Endodermal cell (in vitro differentiated cells): Measurements from ENCODE around the gene SPDYE6. TPM values are rescaled to one million over a fixed set of nuclear protein-coding genes. Genes with fewer than 3 reads are reported as not detected.

Source experiments
- DNase-seq: peaks from one replicate; pipeline ENCODE4 v3.0.0-alpha.2; 2017
- H3K27ac ChIP-seq: 2 replicates; pipeline ENCODE4 v1.5.1; 2013; ENCODE audit warnings: mild to moderate bottlenecking, low read depth, low read length, moderate library complexity
- H3K27me3 ChIP-seq: 2 replicates; pipeline ENCODE4 v1.6.1; 2013; ENCODE audit warnings: mild to moderate bottlenecking, low read length, moderate library complexity; ENCODE audit not compliant: insufficient read depth, control insufficient read depth, poor library complexity, severe bottlenecking
- H3K36me3 ChIP-seq: 2 replicates; pipeline ENCODE4 v1.7.0; 2013; ENCODE audit warnings: mild to moderate bottlenecking, low read length, moderate library complexity; ENCODE audit not compliant: control insufficient read depth, insufficient read depth
- H3K4me1 ChIP-seq: one replicate; pipeline ENCODE4 v1.7.0; 2013; ENCODE audit warnings: low read length; ENCODE audit not compliant: control insufficient read depth, insufficient read depth
- H3K4me3 ChIP-seq: 2 replicates; pipeline ENCODE4 v1.5.1; 2013; ENCODE audit warnings: mild to moderate bottlenecking, low read length, moderate library complexity
- H3K9ac ChIP-seq: 2 replicates; pipeline ENCODE4 v1.6.1; 2013; ENCODE audit warnings: mild to moderate bottlenecking, low read length, moderate library complexity; ENCODE audit not compliant: poor library complexity, severe bottlenecking; ENCODE audit errors: extremely low read depth
- H3K9me3 ChIP-seq: 2 replicates; pipeline ENCODE4 v1.6.1; 2013; ENCODE audit warnings: mild to moderate bottlenecking, low read length, moderate library complexity; ENCODE audit not compliant: control insufficient read depth
- H3K27ac Mint-ChIP-seq: 2 replicates; pipeline ENCODE4 v1.8.0; 2020; ENCODE audit warnings: mixed read lengths
- H3K27me3 Mint-ChIP-seq: 2 replicates; pipeline ENCODE4 v1.8.0; 2021; ENCODE audit warnings: mild to moderate bottlenecking, mixed read lengths; ENCODE audit not compliant: insufficient read depth
- H3K36me3 Mint-ChIP-seq: 2 replicates; pipeline ENCODE4 v1.8.0; 2020; ENCODE audit warnings: low read depth, mixed read lengths
- H3K4me1 Mint-ChIP-seq: 2 replicates; pipeline ENCODE4 v1.8.0; 2020; ENCODE audit warnings: mixed read lengths
- H3K4me3 Mint-ChIP-seq: 2 replicates; pipeline ENCODE4 v1.8.0; 2020; ENCODE audit warnings: mild to moderate bottlenecking, moderate library complexity, mixed read lengths
- H3K9me3 Mint-ChIP-seq: 2 replicates; pipeline ENCODE4 v1.8.0; 2020; ENCODE audit warnings: mild to moderate bottlenecking, mixed read lengths
- WGBS, 2 experiments: methylation state at CpG; one replicate each; pipeline versions ENCODE4 v1.1.5 to v1.1.7; 2013; ENCODE audit warnings: missing lambda C conversion rate in 2 of 2, mixed read lengths in 1 of 2; ENCODE audit not compliant: insufficient coverage in 1 of 2, insufficient read length in 1 of 2; 5-methylcytosine and 5-hydroxymethylcytosine counted together
- total RNA-seq, 2 donors: library from RNA; stranded (reverse); fragmentation: NEBNext Ultra II Directional in 1 of 2; extraction: Animal tissue kit (Norgen Biotek cat#: 25700) in 1 of 2; gene quantifications; 2 replicates in 1 of 2; 3 replicates in 1 of 2; pipeline ENCODE4 v1.2.1, GENCODE V29; 2021
- TF ChIP-seq, protein P1 (sequence below): fragments of 200-600 bp; sonication (generic); conservative IDR thresholded peaks from 2 replicates; pipeline ENCODE4 v1.5.0; 2021; ENCODE audit warnings: antibody characterized with exemption, mild to moderate bottlenecking

The SPDYE6 gene
- total RNA-seq, 2 donors from 2014 or later: not detected

DNA sequence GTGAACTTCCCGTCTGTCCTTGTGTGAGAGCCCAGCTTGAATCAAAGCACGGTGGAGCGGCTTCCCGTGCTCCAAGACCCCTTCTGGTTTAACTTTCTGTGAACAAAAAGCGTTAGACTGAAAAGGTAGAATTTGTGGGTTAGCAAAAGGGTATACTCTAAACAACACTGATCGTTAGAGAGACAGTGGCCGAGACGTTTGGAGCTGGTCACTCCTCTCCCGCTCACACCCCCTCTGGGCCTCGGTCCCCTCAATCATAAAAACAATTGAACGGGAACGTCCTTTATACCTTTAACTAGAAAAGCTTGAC is 40.4 kb upstream of the SPDYE6 start:
- no peaks in the 10 kb centered on the region for H3K9me3 ChIP-seq
- WGBS, 2 experiments: 0% methylated on average over 4 to 12 of the region's 12 CpGs
- no peaks in the 10 kb centered on the region for H3K27me3 ChIP-seq
- H3K27ac ChIP-seq: peak overlapping the region; percentile 74
- TF ChIP-seq, protein P1, sequence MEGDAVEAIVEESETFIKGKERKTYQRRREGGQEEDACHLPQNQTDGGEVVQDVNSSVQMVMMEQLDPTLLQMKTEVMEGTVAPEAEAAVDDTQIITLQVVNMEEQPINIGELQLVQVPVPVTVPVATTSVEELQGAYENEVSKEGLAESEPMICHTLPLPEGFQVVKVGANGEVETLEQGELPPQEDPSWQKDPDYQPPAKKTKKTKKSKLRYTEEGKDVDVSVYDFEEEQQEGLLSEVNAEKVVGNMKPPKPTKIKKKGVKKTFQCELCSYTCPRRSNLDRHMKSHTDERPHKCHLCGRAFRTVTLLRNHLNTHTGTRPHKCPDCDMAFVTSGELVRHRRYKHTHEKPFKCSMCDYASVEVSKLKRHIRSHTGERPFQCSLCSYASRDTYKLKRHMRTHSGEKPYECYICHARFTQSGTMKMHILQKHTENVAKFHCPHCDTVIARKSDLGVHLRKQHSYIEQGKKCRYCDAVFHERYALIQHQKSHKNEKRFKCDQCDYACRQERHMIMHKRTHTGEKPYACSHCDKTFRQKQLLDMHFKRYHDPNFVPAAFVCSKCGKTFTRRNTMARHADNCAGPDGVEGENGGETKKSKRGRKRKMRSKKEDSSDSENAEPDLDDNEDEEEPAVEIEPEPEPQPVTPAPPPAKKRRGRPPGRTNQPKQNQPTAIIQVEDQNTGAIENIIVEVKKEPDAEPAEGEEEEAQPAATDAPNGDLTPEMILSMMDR: no peak
- H3K4me3 Mint-ChIP-seq: peak overlapping the region; percentile 97
- no peaks in the 10 kb centered on the region for H3K4me1 ChIP-seq
- peak overlapping the region; percentile 94 for H3K4me3 ChIP-seq
- peaks cover 52% of the 10 kb centered on the region for H3K36me3 ChIP-seq
- DNase-seq: no peak
- peak overlapping the region; percentile 97 for H3K9ac ChIP-seq
- H3K4me1 Mint-ChIP-seq: peaks cover 7% of the 10 kb centered on the region
- peak overlapping the region; percentile 98 for H3K27ac Mint-ChIP-seq
- peaks cover 43% of the 10 kb centered on the region for H3K36me3 Mint-ChIP-seq
- H3K27me3 Mint-ChIP-seq: no peaks in the 10 kb centered on the region
- H3K9me3 Mint-ChIP-seq: no peaks in the 10 kb centered on the region

DNA sequence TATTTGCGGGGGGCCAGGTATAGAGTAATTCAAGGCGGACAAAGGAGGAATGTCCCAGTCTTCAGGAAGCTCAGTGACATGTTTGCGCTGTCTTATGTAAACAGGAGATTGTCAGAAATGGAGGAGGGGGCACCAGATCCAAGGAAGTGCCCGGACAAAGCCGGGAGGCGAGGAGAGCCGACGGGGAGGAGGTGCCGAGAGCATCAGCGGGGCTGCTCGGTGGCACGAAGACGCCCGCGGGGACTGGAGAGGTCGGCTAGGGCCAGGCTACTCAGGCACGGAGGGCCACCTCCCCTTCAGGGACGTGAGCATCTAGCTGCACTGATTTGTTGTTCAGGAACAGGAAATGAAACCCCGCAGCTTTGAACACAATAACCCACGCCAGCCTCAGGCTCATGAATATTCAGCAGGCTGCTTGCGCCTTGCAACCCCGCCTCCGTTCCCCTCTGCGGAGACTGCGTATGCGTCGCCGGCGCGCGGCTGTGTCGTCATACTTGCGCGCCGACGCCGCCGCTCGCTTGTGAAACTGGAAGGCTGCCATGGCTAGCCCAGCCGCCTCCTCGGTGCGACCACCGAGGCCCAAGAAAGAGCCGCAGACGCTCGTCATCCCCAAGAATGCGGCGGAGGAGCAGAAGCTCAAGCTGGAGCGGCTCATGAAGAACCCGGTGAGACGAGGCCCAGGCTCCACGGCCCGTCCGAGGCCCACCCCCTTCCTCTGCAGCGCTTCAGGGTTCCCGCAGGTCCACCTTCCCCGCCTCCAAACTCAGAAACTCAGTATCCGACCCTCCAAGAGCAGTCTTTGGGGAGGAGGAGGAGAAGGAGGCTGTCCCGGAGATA is 39.8 kb upstream of the SPDYE6 start, which contains the start of gene PRKRIP1:
TSS of gene PRKRIP1 (plus strand) at position 491 of the 837 bp plus-strand sequence. CDS start at position 540, 49 bp downstream.
- Mint-ChIP-seq H3K27ac (peak within 1 kb of the TSS; percentile 98), H3K36me3 (peaks cover 42% of the 10 kb centered on the region)

DNA sequence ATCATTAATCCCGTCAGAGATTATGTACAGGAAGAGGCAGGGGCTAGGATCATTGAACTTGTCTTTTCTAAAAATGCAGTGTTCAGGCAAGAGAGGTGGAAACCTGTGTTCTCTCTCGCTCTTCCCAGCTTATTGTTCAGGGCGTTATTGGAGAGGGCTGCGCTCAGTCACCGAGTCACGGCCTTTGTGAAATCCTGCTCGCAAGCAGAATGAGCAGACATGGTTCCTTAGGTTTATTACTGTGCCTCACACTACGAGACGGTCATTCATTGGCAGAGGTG is 39.3 kb upstream of the SPDYE6 start:
- peaks cover 44% of the 10 kb centered on the region for H3K36me3 ChIP-seq
- no peaks in the 10 kb centered on the region for H3K4me1 ChIP-seq
- peak overlapping the region; percentile 98 for H3K27ac Mint-ChIP-seq
- peaks cover 38% of the 10 kb centered on the region for H3K36me3 Mint-ChIP-seq
- peak overlapping the region; percentile 98 for H3K27ac ChIP-seq
- H3K4me3 ChIP-seq: peak overlapping the region; percentile 94
- H3K27me3 Mint-ChIP-seq: no peaks in the 10 kb centered on the region
- no peaks in the 10 kb centered on the region for H3K9me3 Mint-ChIP-seq
- no peak for DNase-seq
- no peaks in the 10 kb centered on the region for H3K27me3 ChIP-seq
- WGBS, 2 experiments: 15 to 18% methylated on average over 8 to 9 of the region's 9 CpGs
- peak overlapping the region; percentile 97 for H3K4me3 Mint-ChIP-seq
- no peaks in the 10 kb centered on the region for H3K9me3 ChIP-seq
- TF ChIP-seq, protein P1: no peak
- H3K4me1 Mint-ChIP-seq: peaks cover 7% of the 10 kb centered on the region
- peak overlapping the region; percentile 97 for H3K9ac ChIP-seq

More for the DNA sequence above, 39.8 kb upstream of the SPDYE6 start, which contains the start of gene PRKRIP1:
- DNase-seq: peak; percentile 98
- 0% methylated on average over 28 to 57 of the region's 59 CpGs for WGBS, 2 experiments
- H3K4me3 ChIP-seq: peak within 1 kb of the TSS; percentile 94
- Mint-ChIP-seq H3K27me3 (no peaks in the 10 kb centered on the region), H3K9me3 (no peaks in the 10 kb centered on the region), H3K4me3 (peak within 1 kb of the TSS; percentile 97), H3K4me1 (peaks cover 7% of the 10 kb centered on the region)
- H3K4me1 ChIP-seq: no peaks in the 10 kb centered on the region
- H3K27ac ChIP-seq: peak within 1 kb of the TSS; percentile 98
- H3K36me3 ChIP-seq: peaks cover 50% of the 10 kb centered on the region
- no peaks in the 10 kb centered on the region for H3K27me3 ChIP-seq
- no peaks in the 10 kb centered on the region for H3K9me3 ChIP-seq
- TF ChIP-seq, protein P1: no peak
- H3K9ac ChIP-seq: peak within 1 kb of the TSS; percentile 97
